PC-3 (cell line): ENCODE data around the gene ERCC3. TPM values are rescaled to one million over a fixed set of nuclear protein-coding genes. Genes with fewer than 3 reads are reported as not detected.

Experiments used
- ATAC-seq: fragments of 200-7000 bp; cut with Tn5 transposase; 2 replicates; pipeline ENCODE4 v1.9.1; 2020; ENCODE audit warnings: mild to moderate bottlenecking, moderate library complexity
- BruUV-seq: library from RNA; stranded (reverse); fragments of 400-500 nt; replicated peaks from 2 replicates; lab custom pipeline; 2021; lab: Mats Ljungman, UMichigan
- CTCF ChIA-PET: fragments of 300-600 bp; sonication (Branson Sonifier 250); formaldehyde crosslinking; loops from one replicate; lab custom pipeline; 2022; ENCODE audit warnings: antibody characterized with exemption; lab: Charles Lee
- POLR2A ChIA-PET: fragments of 300-600 bp; sonication (Branson Sonifier 250); formaldehyde crosslinking; loops from one replicate; lab custom pipeline; 2022; ENCODE audit warnings: antibody characterized with exemption; ENCODE audit not compliant: unreplicated experiment; lab: Charles Lee
- DNase-seq: peaks from one replicate; pipeline ENCODE4 v3.0.0-alpha.2; 2015
- H2AFZ ChIP-seq: fragments of 300-600 bp; sonication (generic); 2 replicates; pipeline ENCODE4 v1.6.0; 2016; ENCODE audit warnings: antibody characterized with exemption, low read length
- H3F3A ChIP-seq: fragments of 300-600 bp; sonication (generic); one replicate; pipeline ENCODE4 v1.6.0; 2017; ENCODE audit warnings: antibody characterized with exemption, low read length, control low read depth, mild to moderate bottlenecking; ENCODE audit not compliant: unreplicated experiment
- H3K27ac ChIP-seq: fragments of 300-600 bp; sonication (generic); 2 replicates; pipeline ENCODE4 v1.5.1; 2016; ENCODE audit warnings: mild to moderate bottlenecking, low read length
- H3K27me3 ChIP-seq: fragments of 300-600 bp; sonication (generic); 2 replicates; pipeline ENCODE4 v1.6.1; 2016; ENCODE audit warnings: low read length, mixed read lengths
- H3K36me3 ChIP-seq: fragments of 300-600 bp; sonication (generic); 2 replicates; pipeline ENCODE4 v1.6.1; 2016; ENCODE audit warnings: low read depth, mixed run types, low read length, mixed read lengths
- H3K4me1 ChIP-seq: fragments of 300-600 bp; sonication (generic); 2 replicates; pipeline ENCODE4 v1.5.1; 2016; ENCODE audit warnings: low read length; ENCODE audit not compliant: insufficient read depth
- H3K4me2 ChIP-seq: fragments of 300-600 bp; sonication (generic); 2 replicates; pipeline ENCODE4 v1.6.0; 2016; ENCODE audit warnings: low read length
- H3K4me3 ChIP-seq: fragments of 300-600 bp; sonication (generic); 2 replicates; pipeline ENCODE4 v1.5.1; 2016; ENCODE audit warnings: mild to moderate bottlenecking, low read length, mixed read lengths
- H3K79me2 ChIP-seq: fragments of 300-600 bp; sonication (generic); 2 replicates; pipeline ENCODE4 v1.6.1; 2017; ENCODE audit warnings: low read length, mixed read lengths
- H3K9ac ChIP-seq: fragments of 300-600 bp; sonication (generic); 2 replicates; pipeline ENCODE4 v1.6.0; 2016; ENCODE audit warnings: mild to moderate bottlenecking, low read length
- H3K9me2 ChIP-seq: fragments of 300-600 bp; sonication (generic); replicated peaks from 2 replicates; pipeline ENCODE4 v1.6.1; 2016; ENCODE audit warnings: mixed run types, low read length, mixed read lengths
- H3K9me3 ChIP-seq: fragments of 300-600 bp; sonication (generic); 2 replicates; pipeline ENCODE4 v1.6.1; 2016; ENCODE audit warnings: low read length, mixed read lengths
- H4K20me1 ChIP-seq: fragments of 300-600 bp; sonication (generic); 2 replicates; pipeline ENCODE4 v1.6.1; 2016; ENCODE audit warnings: low read length, mixed read lengths
- CTCF ChIP-seq: fragments of 300-600 bp; sonication (generic); conservative IDR thresholded peaks from 2 replicates; pipeline ENCODE4 v1.5.1; 2017; ENCODE audit warnings: antibody characterized with exemption, low read depth, mild to moderate bottlenecking, low read length
- EZH2 ChIP-seq: fragments of 300-600 bp; sonication (generic); IDR thresholded peaks from one replicate; pipeline ENCODE4 v1.6.1; 2017; ENCODE audit warnings: antibody characterized with exemption, mild to moderate bottlenecking, low read length; ENCODE audit not compliant: unreplicated experiment
- EZH2phosphoT487 ChIP-seq: fragments of 300-600 bp; sonication (generic); IDR thresholded peaks from 2 replicates; pipeline ENCODE4 v1.6.1; 2018; ENCODE audit warnings: mild to moderate bottlenecking, antibody characterized with exemption, low read length, borderline replicate concordance
- intact Hi-C: fragments of 100-400 bp; cut with micrococcal nuclease; formaldehyde crosslinking; loops from 2 replicates; pipeline ENCODE4 v1.9.0; 2023
- total RNA-seq: library from RNA; depleted of rRNA; stranded (reverse); fragments of >200 nt; gene quantifications from 2 replicates; pipeline ENCODE4 v1.2.3, GENCODE V29; 2014

The ERCC3 gene
- total RNA-seq, 1 experiment from 2014 or later = 39.0 TPM

- H3K27me3 ChIP-seq = no peaks in the 10 kb centered on the region
- no peak for TF ChIP-seq EZH2phosphoT487
- TF ChIP-seq CTCF = no peak
- TF ChIP-seq EZH2 = no peak
- H3K4me3 ChIP-seq = no peak overlapping the region
- ATAC-seq = no peak
- H3K36me3 ChIP-seq = peaks cover 47% of the 10 kb centered on the region
- no peaks in the 10 kb centered on the region for H3K9me3 ChIP-seq
- H3K4me2 ChIP-seq = no peak overlapping the region
- H3F3A ChIP-seq = no peaks in the 10 kb centered on the region
- no TSS peak for BruUV-seq
- H3K9me2 ChIP-seq = no peaks in the 10 kb centered on the region
- no peak overlapping the region for H3K27ac ChIP-seq
- CTCF ChIA-PET = no interaction called here
- H3K4me1 ChIP-seq = no peaks in the 10 kb centered on the region
- H2AFZ ChIP-seq = no peak overlapping the region
- DNase-seq = no peak
- no peaks in the 10 kb centered on the region for H4K20me1 ChIP-seq
- POLR2A ChIA-PET = no interaction called here
- H3K79me2 ChIP-seq = peaks cover 11% of the 10 kb centered on the region; the same call in 1 of the 2 replicates
- intact Hi-C loops = no loop called here
- H3K9ac ChIP-seq = no peak overlapping the region
Observed at GRCh38 chr2:127278959-127279358, 15.0 kb downstream of the ERCC3 start.

GRCh38 chr2:127277028-127277427 is 16.9 kb downstream of the ERCC3 start:
- Histone ChIP-seq H3K79me2 (no peaks in the 10 kb centered on the region), H3K9me3 (no peaks in the 10 kb centered on the region), H3K36me3 (peaks cover 42% of the 10 kb centered on the region), H3K9me2 (no peaks in the 10 kb centered on the region), H3K4me1 (no peaks in the 10 kb centered on the region), H2AFZ (no peak overlapping the region), H3K27ac (no peak overlapping the region), H3K27me3 (no peaks in the 10 kb centered on the region), H3F3A (no peaks in the 10 kb centered on the region), H4K20me1 (no peaks in the 10 kb centered on the region), H3K4me3 (no peak overlapping the region), H3K4me2 (no peak overlapping the region), H3K9ac (no peak overlapping the region)
- ChIA-PET POLR2A (no interaction called here), CTCF (no interaction called here)
- BruUV-seq = no TSS peak
- TF ChIP-seq EZH2phosphoT487 (no peak), CTCF (no peak), EZH2 (no peak)
- ATAC-seq = no peak
- DNase-seq = no peak
- intact Hi-C loops = no loop called here

- CTCF ChIA-PET = no interaction called here
- no peak overlapping the region for H3K27ac ChIP-seq
- no TSS peak for BruUV-seq
Observed at GRCh38 chr2:127275789-127276188, 18.2 kb downstream of the ERCC3 start.

More at GRCh38 chr2:127275789-127276188, 18.2 kb downstream of the ERCC3 start:
- H3K79me2 ChIP-seq = no peaks in the 10 kb centered on the region
- no peak overlapping the region for H3K4me2 ChIP-seq
- no peak for TF ChIP-seq EZH2phosphoT487
- no peak for TF ChIP-seq EZH2
- TF ChIP-seq CTCF = no peak
- no peak overlapping the region for H3K9ac ChIP-seq
- H3K27me3 ChIP-seq = no peaks in the 10 kb centered on the region
- POLR2A ChIA-PET = no interaction called here
- H3K36me3 ChIP-seq = peaks cover 52% of the 10 kb centered on the region
- intact Hi-C loops = no loop called here
- H3K9me3 ChIP-seq = no peaks in the 10 kb centered on the region
- H3F3A ChIP-seq = no peaks in the 10 kb centered on the region
- H3K9me2 ChIP-seq = no peaks in the 10 kb centered on the region
- no peak overlapping the region for H2AFZ ChIP-seq
- no peaks in the 10 kb centered on the region for H3K4me1 ChIP-seq
- H4K20me1 ChIP-seq = no peaks in the 10 kb centered on the region
- no peak for ATAC-seq
- DNase-seq = no peak
- no peak overlapping the region for H3K4me3 ChIP-seq
